ENCODE data around the gene HTR2A. TPM values are rescaled to one million over a fixed set of nuclear protein-coding genes. Genes with fewer than 3 reads are reported as not detected.

The HTR2A gene
- total and polyA plus RNA-seq, 12 donors = 0.03 to 0.38 (median 0.04) TPM; not detected in 9

- Histone ChIP-seq H3K27ac (no peak overlapping the region), H3K36me3 (peaks cover 0 to 100% (median 71%) of the 10 kb centered on the region in 9 donors), H3K4me3 (no peak overlapping the region), H3K27me3 (no peaks in the 10 kb centered on the region), H3K4me1 (peaks cover 0 to 13% (median 0%) of the 10 kb centered on the region in 9 donors), H3K9me3 (no peaks in the 10 kb centered on the region)
- intact Hi-C loops (cut with DNase I) = loop anchor here in 1 of 10 donors (10.0 kb wide), 1 partner anchor 48 kb away; no protein-coding TSS in a partner anchor
- TF ChIP-seq CTCF (IDR thresholded peaks at IDR 0.05) = no peak
- no peak for DNase-seq
- ATAC-seq = no peak
- WGBS, 2 donors = 63 to 64% methylated on average over 2 of the region's 2 CpGs
These were observed 114.2 kb downstream of the HTR2A start for GRCh38 chr13:46782691-46783090.

GRCh38 chr13:46782066-46782465, 114.8 kb downstream of the HTR2A start:
- Histone ChIP-seq H3K36me3 (peaks cover 0 to 100% (median 65%) of the 10 kb centered on the region in 9 donors), H3K27me3 (no peaks in the 10 kb centered on the region), H3K4me3 (no peak overlapping the region), H3K9me3 (no peaks in the 10 kb centered on the region), H3K4me1 (peaks cover 0 to 13% (median 0%) of the 10 kb centered on the region in 9 donors), H3K27ac (no peak overlapping the region)
- no peak for ATAC-seq
- 88 to 95% methylated on average over 1 of the region's 1 CpG for WGBS, 2 donors
- intact Hi-C loops (cut with DNase I) = loop anchor here in 1 of 10 donors (10.0 kb wide), 1 partner anchor 47 kb away; no protein-coding TSS in a partner anchor
- no peak for TF ChIP-seq CTCF (IDR thresholded peaks at IDR 0.05)
- DNase-seq = no peak

Other genes starting within 250 kb of the HTR2A start
- 100 to 1,000 TPM in 7 of 10 donors, 10 to 100 TPM in 3; 92.3 to 114 (median 106) TPM for gene ESD, start 99.9 kb downstream of the HTR2A start, total RNA-seq
- 100 to 1,000 TPM in 1 of 2 donors, 10 to 100 TPM in 1; 44.9 to 124 TPM for gene ESD, start 99.9 kb downstream of the HTR2A start, polyA plus RNA-seq

All from heart right ventricle (tissue), 16 donors.